ENCODE results near the gene CD300A.

The CD300A gene

GRCh38 chr17:74454197-74455024 lies 12.0 kb upstream of the CD300A start:
- peak; percentile 94 for DNase-seq

DNA sequence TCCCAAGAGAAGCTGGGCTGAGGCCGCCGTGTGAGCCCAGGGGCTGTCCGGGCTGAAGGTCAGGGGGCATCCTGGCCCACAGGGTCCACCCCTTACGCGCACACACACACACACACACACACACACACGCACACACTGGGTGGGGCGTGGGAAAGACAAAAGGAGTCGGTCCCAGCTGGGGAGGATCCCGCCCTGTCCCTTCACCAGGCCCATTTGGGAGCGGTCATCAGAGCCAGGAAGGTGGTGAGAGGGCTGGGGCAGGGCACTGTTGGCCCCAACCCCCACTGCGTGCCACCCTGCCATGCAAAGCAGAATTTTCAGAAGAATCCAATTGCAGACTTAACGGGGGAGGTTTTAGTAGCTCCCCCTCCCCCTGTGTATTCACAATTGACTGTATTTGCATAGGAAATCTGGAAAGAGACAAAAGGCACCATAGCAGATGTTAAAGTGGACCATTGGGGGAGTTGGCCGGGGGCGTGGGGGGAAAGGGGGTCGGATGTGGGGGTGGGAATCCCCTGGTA lies 11.3 kb upstream of the CD300A start:
- peak; percentile 57 for DNase-seq

GRCh38 chr17:74455821-74456220 lies 10.6 kb upstream of the CD300A start:
- no peak for DNase-seq

DNA sequence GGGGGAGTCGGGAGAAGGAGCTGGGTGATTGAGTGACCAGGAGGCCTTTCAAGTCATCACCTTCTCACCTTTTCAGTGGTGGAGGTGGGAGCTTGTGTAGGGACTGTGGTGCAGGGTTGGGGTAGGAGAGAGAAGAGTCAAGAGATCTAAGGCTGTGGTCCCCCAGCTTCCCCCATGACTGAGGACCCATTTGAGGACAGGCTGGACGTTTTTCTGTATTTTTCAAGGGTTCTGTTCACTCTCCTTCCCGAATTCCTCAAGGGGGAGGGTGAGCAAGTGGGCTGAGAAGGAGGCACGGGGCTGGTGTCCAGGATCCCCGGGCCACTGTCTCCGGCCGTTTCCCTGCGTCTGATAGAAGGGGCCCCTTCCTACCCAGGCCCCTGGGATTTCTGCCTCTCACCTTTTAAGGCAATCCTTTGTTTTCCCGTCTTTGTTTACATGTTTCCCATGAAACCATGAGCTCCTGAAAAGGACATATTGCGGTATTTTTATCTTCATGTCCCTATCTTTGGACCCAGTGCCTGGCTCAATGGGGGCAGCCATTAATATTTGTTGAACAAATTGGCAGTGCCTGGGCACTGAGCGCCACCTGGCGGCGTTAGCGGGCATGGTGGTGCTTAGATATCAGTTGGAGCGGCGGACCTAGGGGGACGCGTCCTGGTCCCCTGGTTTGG lies 9.2 kb upstream of the CD300A start:
- DNase-seq, result peak; percentile 63

DNA sequence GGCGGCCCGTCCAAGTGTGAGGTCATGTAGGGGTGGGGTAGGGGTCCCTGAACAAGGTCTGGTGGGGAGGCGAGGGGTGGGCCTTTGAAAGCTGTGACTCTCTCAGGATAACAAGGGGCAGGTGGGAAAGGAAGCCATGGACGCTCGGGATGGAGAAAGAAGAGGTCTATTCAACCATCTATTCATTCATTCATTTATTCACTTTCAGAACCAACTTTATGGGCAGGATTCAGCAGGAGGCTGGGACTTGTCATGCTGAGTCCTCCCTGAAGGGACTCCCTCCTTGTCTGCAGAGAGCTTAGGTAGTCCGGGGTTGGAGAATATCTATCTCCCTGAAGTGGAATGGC lies 8.6 kb upstream of the CD300A start:
- DNase-seq, result no peak

DNA sequence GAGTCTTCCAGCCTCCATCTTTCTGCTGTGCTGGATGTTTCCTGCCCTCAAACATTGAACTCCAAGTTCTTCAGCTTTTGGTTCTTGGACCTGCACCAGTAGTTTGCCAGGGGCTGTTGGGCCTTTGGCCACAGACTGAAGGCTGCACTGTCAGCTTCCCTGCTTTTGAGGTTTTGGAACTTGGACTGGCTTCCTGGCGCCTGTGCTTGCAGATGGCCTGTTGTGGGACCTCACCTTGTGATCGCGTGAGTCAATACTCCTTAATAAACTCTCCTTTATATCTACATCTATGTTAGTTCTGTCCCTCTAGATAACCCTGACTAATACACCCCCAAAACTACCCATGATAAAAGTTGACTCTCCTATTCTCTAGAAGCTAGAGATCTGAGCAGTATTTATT lies 7.6 kb upstream of the CD300A start:
- no peak for DNase-seq

DNA sequence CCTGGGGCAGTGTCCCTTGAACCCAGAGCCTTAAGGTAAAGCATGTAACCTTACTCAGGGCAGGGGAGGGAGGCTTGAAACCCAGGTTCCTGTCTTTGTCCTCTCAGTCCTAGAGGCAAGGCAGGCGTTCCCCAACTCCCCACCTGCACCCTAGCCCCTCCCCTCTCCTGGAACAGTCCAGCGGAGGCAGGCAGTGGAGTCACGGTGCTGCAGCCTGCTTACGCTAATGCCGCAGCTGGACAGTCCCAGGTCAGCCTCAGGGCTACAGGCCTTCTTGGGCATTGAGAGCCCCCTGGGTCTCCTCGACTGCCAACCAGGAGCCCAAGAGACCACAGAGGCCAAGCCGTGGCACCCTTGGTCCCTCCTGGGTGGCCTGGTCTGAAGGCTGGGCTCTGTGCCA lies 6.8 kb upstream of the CD300A start:
- no peak for DNase-seq

- no peak for DNase-seq
Measured at GRCh38 chr17:74460241-74460640, 6.2 kb upstream of the CD300A start.

- no peak for DNase-seq
Measured at GRCh38 chr17:74460996-74461395, 5.4 kb upstream of the CD300A start.

- no peak for DNase-seq
Measured at GRCh38 chr17:74461611-74462010, 4.8 kb upstream of the CD300A start.

GRCh38 chr17:74464730-74465377 lies 1.6 kb upstream of the CD300A start:
- no peak for DNase-seq

- DNase-seq, result no peak
Measured at GRCh38 chr17:74465378-74466110, 890 bp upstream of the CD300A start.

DNA sequence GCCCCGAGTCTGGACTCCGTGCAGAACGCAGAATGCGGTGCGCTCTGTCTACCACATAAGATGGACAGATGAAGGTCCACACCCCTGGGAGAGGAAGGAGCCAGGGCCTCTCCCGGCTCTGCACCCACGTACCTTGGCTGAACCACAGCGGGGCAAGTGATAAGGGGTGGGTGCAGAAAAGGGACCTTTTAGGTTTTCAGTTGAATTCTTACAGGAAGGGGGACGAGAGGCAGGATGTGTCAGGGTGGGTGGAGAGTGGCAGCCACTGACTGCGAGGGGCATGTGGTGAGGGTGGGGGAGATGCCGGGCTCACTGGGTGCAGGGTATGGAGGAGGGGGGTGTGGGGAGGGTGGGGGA lies 372 bp downstream of the CD300A start:
- no peak for DNase-seq

- DNase-seq, result no peak
Measured at GRCh38 chr17:74467221-74467951, 952 bp downstream of the CD300A start.

DNA sequence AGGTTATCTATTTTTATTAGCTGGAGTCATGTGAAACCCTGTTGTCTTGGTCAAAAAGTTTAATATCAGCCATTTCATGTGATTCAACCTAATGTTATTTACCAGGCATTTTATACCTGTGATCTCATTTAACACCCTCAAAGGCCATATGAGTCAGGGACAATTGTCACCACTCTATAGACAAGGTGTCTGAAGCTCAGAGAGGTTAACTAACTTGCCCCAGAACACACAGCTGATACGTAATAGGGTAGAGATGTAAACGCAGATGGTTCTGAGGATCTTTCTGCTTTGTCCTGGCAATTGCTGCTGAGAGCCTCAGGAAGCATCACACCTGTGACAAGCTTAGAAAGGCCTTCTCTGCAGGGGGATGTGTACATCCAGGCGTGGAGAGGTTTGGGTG lies 4.9 kb downstream of the CD300A start:
- DNase-seq, result no peak

DNA sequence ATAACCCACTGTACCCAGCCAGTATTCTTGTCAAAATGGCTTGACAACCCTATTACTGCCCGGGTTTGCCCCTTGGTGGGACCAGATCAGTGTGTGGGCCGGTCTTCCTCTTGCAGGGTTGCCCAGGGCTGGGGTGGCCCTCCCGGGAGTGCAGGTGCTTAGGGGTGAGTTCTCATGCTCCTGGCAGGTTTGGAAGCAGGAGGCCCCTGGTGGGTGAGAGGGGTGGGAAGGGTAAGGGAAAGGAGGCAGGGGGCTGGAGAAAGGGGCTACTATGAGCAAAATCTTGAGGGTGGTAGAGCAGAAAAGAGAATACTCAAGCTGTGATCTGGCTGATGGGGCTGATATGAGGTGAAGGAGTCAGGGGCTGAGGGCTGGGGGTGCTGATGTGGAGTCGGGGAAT lies 6.5 kb downstream of the CD300A start:
- no peak for DNase-seq

GRCh38 chr17:74473294-74473693 lies 6.9 kb downstream of the CD300A start:
- DNase-seq, result no peak

- no peak for DNase-seq
Measured at GRCh38 chr17:74474043-74474792, 7.8 kb downstream of the CD300A start.

GRCh38 chr17:74475189-74475588 lies 8.8 kb downstream of the CD300A start:
- DNase-seq, result no peak

GRCh38 chr17:74477411-74477810 lies 11.0 kb downstream of the CD300A start:
- no peak for DNase-seq

DNA sequence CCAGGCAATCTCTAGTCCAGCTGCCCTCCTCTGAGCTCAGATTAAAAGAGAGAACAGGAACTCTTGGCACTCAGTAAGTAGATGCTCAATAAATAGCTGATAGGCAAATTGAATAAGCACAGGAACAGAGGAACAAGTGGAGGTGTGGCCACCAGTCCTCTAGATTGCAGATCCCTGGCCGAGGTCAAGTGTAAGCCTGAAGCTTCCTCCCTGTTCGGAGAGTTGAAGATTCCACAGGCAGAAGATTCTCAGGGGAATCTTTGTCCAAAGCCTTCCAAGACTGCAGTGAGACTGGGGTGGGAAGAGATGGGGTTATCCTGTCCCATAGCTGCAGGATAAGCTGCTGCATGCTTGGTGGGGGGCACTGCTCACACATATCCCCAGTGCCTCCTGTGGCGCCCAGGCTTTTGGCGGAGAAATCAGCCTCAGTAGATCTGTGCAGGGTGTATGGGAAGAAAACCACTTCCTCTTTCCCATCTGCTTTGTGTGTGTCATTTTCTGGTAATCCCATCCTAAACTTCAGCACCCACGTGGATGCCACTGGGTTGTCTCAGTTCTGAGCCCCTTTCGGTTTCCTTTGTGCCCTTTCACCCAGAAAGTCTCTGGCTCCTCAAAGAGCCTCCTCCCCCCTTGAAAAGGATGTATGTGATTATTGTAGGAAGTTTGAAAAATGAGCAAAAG lies 12.1 kb downstream of the CD300A start:
- DNase-seq, result no peak

Measured in right kidney (tissue), 1 donor.